T-cell (primary cell): Measurements from ENCODE around the gene DGKZ. TPM values are rescaled to one million over a fixed set of nuclear protein-coding genes. Genes with fewer than 3 reads are reported as not detected.

Source experiments
- ATAC-seq, 4 experiments: fragments of 200-7000 bp in 3 of 4; fragments of 150-1000 bp in 1 of 4; cut with Tn5 transposase; replicated peaks in 1 of 4; 1 replicate in 3 of 4; 2 replicates in 1 of 4; pipeline ENCODE4 v1.10.0; 2021; ENCODE audit warnings: moderate library complexity in 3 of 4, mild to moderate bottlenecking in 2 of 4, moderate number of reproducible peaks in 1 of 4
- CTCF ChIA-PET, 2 donors: fragments of 300-600 bp; sonication (Branson Sonifier 250); formaldehyde crosslinking; loops; one replicate each; lab custom pipeline; 2022; ENCODE audit warnings: antibody characterized with exemption in 2 of 2; lab: Charles Lee
- POLR2A ChIA-PET, 2 donors: fragments of 300-600 bp; sonication (Branson Sonifier 250); formaldehyde crosslinking; loops; one replicate each; lab custom pipeline; 2022; ENCODE audit warnings: antibody characterized with exemption in 2 of 2; lab: Charles Lee
- DNase-seq, 35 experiments: peaks; one replicate each; pipeline versions ENCODE4 v3.0.0 to v3.0.0-alpha.2; 2013 to 2023
- H3K27ac ChIP-seq: one replicate; pipeline ENCODE4 v1.5.1; 2013; ENCODE audit warnings: low read length
- H3K27me3 ChIP-seq, 2 experiments: replicated peaks in 1 of 2; 1 replicate in 1 of 2; 2 replicates in 1 of 2; pipeline versions ENCODE4 v1.6.1 to v1.7.0; 2013; ENCODE audit warnings: low read length in 1 of 2, mixed read lengths in 1 of 2; ENCODE audit not compliant: control insufficient read depth in 2 of 2, insufficient read depth in 2 of 2; ENCODE audit errors: extremely low read depth in 1 of 2
- H3K36me3 ChIP-seq, 2 donors: 1 replicate in 1 of 2; 2 replicates in 1 of 2; pipeline versions ENCODE4 v1.6.1 to v1.7.0; 2013; ENCODE audit warnings: low read length in 1 of 2; ENCODE audit not compliant: control insufficient read depth in 2 of 2, insufficient read depth in 1 of 2; ENCODE audit errors: extremely low read depth in 1 of 2
- H3K4me1 ChIP-seq, 2 experiments: 1 replicate in 1 of 2; 2 replicates in 1 of 2; pipeline versions ENCODE4 v1.6.1 to v1.7.0; 2013; ENCODE audit warnings: low read length in 2 of 2, mixed read lengths in 1 of 2; ENCODE audit not compliant: insufficient read depth in 2 of 2, control insufficient read depth in 1 of 2; ENCODE audit errors: extremely low read depth in 1 of 2
- H3K4me3 ChIP-seq, 2 donors: 1 replicate in 1 of 2; 2 replicates in 1 of 2; pipeline versions ENCODE4 v1.5.1 to v1.7.0; 2013; ENCODE audit warnings: mild to moderate bottlenecking in 2 of 2, low read length in 1 of 2, moderate library complexity in 1 of 2; ENCODE audit not compliant: control insufficient read depth in 1 of 2; ENCODE audit errors: extremely low read depth in 1 of 2
- H3K9me3 ChIP-seq: 2 replicates; pipeline ENCODE4 v1.7.0; 2013
- H3K27ac Mint-ChIP-seq, 2 donors: one replicate each; pipeline ENCODE4 v1.8.0; 2020 to 2021; ENCODE audit warnings: mild to moderate bottlenecking in 2 of 2, mixed read lengths in 2 of 2
- H3K27me3 Mint-ChIP-seq, 2 donors: one replicate each; pipeline ENCODE4 v1.8.0; 2021 to 2022; ENCODE audit warnings: mixed read lengths in 2 of 2
- H3K36me3 Mint-ChIP-seq: one replicate; pipeline ENCODE4 v1.8.0; 2021; ENCODE audit warnings: mixed read lengths
- H3K4me1 Mint-ChIP-seq, 3 donors: one replicate each; pipeline ENCODE4 v1.8.0; 2020 to 2022; ENCODE audit warnings: mixed read lengths in 3 of 3, mild to moderate bottlenecking in 1 of 3
- H3K4me3 Mint-ChIP-seq, 3 donors: one replicate each; pipeline ENCODE4 v1.8.0; 2020 to 2022; ENCODE audit warnings: mild to moderate bottlenecking in 3 of 3, mixed read lengths in 3 of 3, moderate library complexity in 3 of 3
- H3K9me3 Mint-ChIP-seq, 3 donors: one replicate each; pipeline ENCODE4 v1.8.0; 2020 to 2022; ENCODE audit warnings: mixed read lengths in 3 of 3
- WGBS: methylation state at CpG from one replicate; pipeline ENCODE4 v1.1.5; 2013; ENCODE audit warnings: missing lambda C conversion rate; ENCODE audit not compliant: insufficient coverage; 5-methylcytosine and 5-hydroxymethylcytosine counted together
- total RNA-seq, 35 experiments: library from RNA in 6 of 35; stranded (reverse) in 6 of 35; fragments of 120-200 nt in 1 of 35; gene quantifications; one replicate each; pipeline versions ENCODE4 v1.2.1 to v1.2.4 and lab custom pipeline; 2013 to 2026

The DGKZ gene
- total RNA-seq, 5 donors from 2014 or later (not counting 1 experiment from before 2014, with no cell fraction given) = 235 to 318 (median 251) TPM

- POLR2A ChIA-PET = interaction anchor here in 1 of 2 donors (1.0 to 1.1 kb wide), 2 partner anchors 12 to 13 kb away, joined by 3 read pairs; no protein-coding TSS in a partner anchor
Observed at GRCh38 chr11:46345881-46346484, 1.3 kb upstream of the DGKZ start.

GRCh38 chr11:46347637-46348311 lies 511 bp downstream of the DGKZ start:
- ChIA-PET POLR2A (no interaction called here), CTCF (interaction anchor here (1.2 to 3.1 kb wide), 6 partner anchors 10 to 21 kb away, joined by 3 to 13 read pairs (median 6); no protein-coding TSS in a partner anchor)
- no peak for ATAC-seq
- Mint-ChIP-seq H3K9me3 (no peaks in the 10 kb centered on the region), H3K4me3 (peak overlapping the region; percentile 85 to 94 (median 91)), H3K36me3 (no peaks in the 10 kb centered on the region), H3K27ac (peak overlapping the region; percentile 97 to 98), H3K27me3 (no peaks in the 10 kb centered on the region), H3K4me1 (peaks cover 80 to 87% (median 86%) of the 10 kb centered on the region in 3 donors)
- Histone ChIP-seq H3K27me3 (peaks cover 0 to 3% of the 10 kb centered on the region in 2 experiments), H3K4me1 (peaks cover 65 to 87% of the 10 kb centered on the region in 2 experiments), H3K9me3 (no peaks in the 10 kb centered on the region), H3K4me3 (peak overlapping the region; percentile 89 to 94), H3K36me3 (peaks cover 0 to 17% of the 10 kb centered on the region in 2 donors), H3K27ac (peak overlapping the region; percentile 63)
- DNase-seq = peak in 2 of 35 experiments; percentile 30 to 36
- 4% methylated on average over 60 of the region's 63 CpGs for WGBS

More at GRCh38 chr11:46345881-46346484, 1.3 kb upstream of the DGKZ start:
- peak overlapping the region; percentile 81 to 85 (median 83) for H3K4me3 Mint-ChIP-seq
- no peaks in the 10 kb centered on the region for H3K36me3 Mint-ChIP-seq
- ATAC-seq = no peak
- WGBS = 0% methylated on average over 6 of the region's 10 CpGs
- peak in 2 of 35 experiments; percentile 31 to 51 for DNase-seq
- H3K27ac Mint-ChIP-seq = peak overlapping the region; percentile 88
- no peaks in the 10 kb centered on the region for H3K27me3 Mint-ChIP-seq
- H3K4me1 Mint-ChIP-seq = peaks cover 81 to 87% (median 87%) of the 10 kb centered on the region in 3 donors
- CTCF ChIA-PET = interaction anchor here in 1 of 2 donors (0.6 kb wide), 1 partner anchor 11 kb away, joined by 3 read pairs; no protein-coding TSS in a partner anchor
- H3K36me3 ChIP-seq = peaks cover 0 to 10% of the 10 kb centered on the region in 2 donors
- no peaks in the 10 kb centered on the region for H3K9me3 Mint-ChIP-seq
- H3K4me1 ChIP-seq = peaks cover 64 to 84% of the 10 kb centered on the region in 2 experiments
- H3K9me3 ChIP-seq = no peaks in the 10 kb centered on the region
- H3K27ac ChIP-seq = peak overlapping the region; percentile 6
- H3K4me3 ChIP-seq = peak overlapping the region; percentile 56 to 85
- peaks cover 0 to 3% of the 10 kb centered on the region in 2 experiments for H3K27me3 ChIP-seq

- peak; percentile 29 to 62 (median 44) for ATAC-seq
- WGBS = under 1% methylated on average over 10 of the region's 18 CpGs
Observed at GRCh38 chr11:46348566-46349401, 1.5 kb downstream of the DGKZ start.

GRCh38 chr11:46350695-46351094 lies 3.4 kb downstream of the DGKZ start:
- Histone ChIP-seq H3K27ac (peak overlapping the region; percentile 66), H3K27me3 (peaks cover 0 to 3% of the 10 kb centered on the region in 2 experiments)
- no peaks in the 10 kb centered on the region for H3K9me3 Mint-ChIP-seq

More at GRCh38 chr11:46348566-46349401, 1.5 kb downstream of the DGKZ start:
- Histone ChIP-seq H3K27me3 (peaks cover 0 to 3% of the 10 kb centered on the region in 2 experiments), H3K9me3 (no peaks in the 10 kb centered on the region), H3K36me3 (peaks cover 0 to 21% of the 10 kb centered on the region in 2 donors), H3K4me1 (peaks cover 66 to 90% of the 10 kb centered on the region in 2 experiments), H3K4me3 (peak overlapping the region; percentile 89 to 94), H3K27ac (peak overlapping the region; percentile 63)
- no peaks in the 10 kb centered on the region for H3K9me3 Mint-ChIP-seq
- peak overlapping the region; percentile 97 to 98 for H3K27ac Mint-ChIP-seq
- H3K4me1 Mint-ChIP-seq = peaks cover 80 to 86% (median 86%) of the 10 kb centered on the region in 3 donors
- ChIA-PET CTCF (interaction anchor here (0.8 to 3.1 kb wide), 9 partner anchors 9 to 105 kb away, joined by 3 to 18 read pairs (median 5); no protein-coding TSS in a partner anchor), POLR2A (interaction anchor here (0.6 to 1.4 kb wide), 4 partner anchors 9 to 12 kb away, joined by 3 to 5 read pairs (median 4); no protein-coding TSS in a partner anchor)
- no peaks in the 10 kb centered on the region for H3K36me3 Mint-ChIP-seq
- H3K27me3 Mint-ChIP-seq = no peaks in the 10 kb centered on the region
- H3K4me3 Mint-ChIP-seq = peak overlapping the region; percentile 85 to 94 (median 91)
- peak in 34 of 35 experiments; percentile 34 to 81 (median 56) for DNase-seq

GRCh38 chr11:46351148-46351547 lies 3.9 kb downstream of the DGKZ start:
- H3K27ac Mint-ChIP-seq = peak overlapping the region; percentile 93 to 98
- peak overlapping the region; percentile 66 for H3K27ac ChIP-seq
- ChIA-PET CTCF (interaction anchor here in 1 of 2 donors (1.1 to 2.0 kb wide), 2 partner anchors 10 to 17 kb away, joined by 3 to 12 read pairs; no protein-coding TSS in a partner anchor), POLR2A (interaction anchor here (0.6 to 1.5 kb wide), 3 partner anchors 10 to 898 kb away, joined by 3 to 11 read pairs (median 3); partner anchors contain the start of gene ACP2 (in 1 of the 2))
- no peak for ATAC-seq
- peaks cover 56 to 91% of the 10 kb centered on the region in 2 experiments for H3K4me1 ChIP-seq
- peaks cover 3% of the 10 kb centered on the region for H3K36me3 Mint-ChIP-seq
- no peaks in the 10 kb centered on the region for H3K9me3 ChIP-seq
- DNase-seq = no peak
- peaks cover 76 to 84% (median 83%) of the 10 kb centered on the region in 3 donors for H3K4me1 Mint-ChIP-seq
- H3K27me3 Mint-ChIP-seq = no peaks in the 10 kb centered on the region
- H3K36me3 ChIP-seq = peaks cover 0 to 34% of the 10 kb centered on the region in 2 donors
- peak overlapping the region; percentile 73 to 85 (median 74) for H3K4me3 Mint-ChIP-seq
- WGBS = 54% methylated on average over 7 of the region's 8 CpGs
- peak overlapping the region; percentile 6 to 25 for H3K4me3 ChIP-seq
- peaks cover 0 to 1% of the 10 kb centered on the region in 2 experiments for H3K27me3 ChIP-seq
- H3K9me3 Mint-ChIP-seq = no peaks in the 10 kb centered on the region

More at GRCh38 chr11:46350695-46351094, 3.4 kb downstream of the DGKZ start:
- ChIA-PET POLR2A (interaction anchor here in 1 of 2 donors (0.7 kb wide), 1 partner anchor 898 kb away, joined by 11 read pairs; the partner anchor contains the start of gene ACP2), CTCF (interaction anchor here (0.5 to 2.5 kb wide), 3 partner anchors 10 to 18 kb away, joined by 3 to 18 read pairs (median 4); no protein-coding TSS in a partner anchor)
- DNase-seq (no peak), ATAC-seq (no peak)
- Histone ChIP-seq H3K36me3 (peaks cover 0 to 31% of the 10 kb centered on the region in 2 donors), H3K4me3 (peak overlapping the region; percentile 6 to 25), H3K4me1 (peaks cover 59 to 92% of the 10 kb centered on the region in 2 experiments), H3K9me3 (no peaks in the 10 kb centered on the region)
- WGBS = 60% methylated on average over 2 of the region's 3 CpGs
- Mint-ChIP-seq H3K4me3 (peak overlapping the region; percentile 45 to 85 (median 74)), H3K4me1 (peaks cover 76 to 84% (median 83%) of the 10 kb centered on the region in 3 donors), H3K27me3 (no peaks in the 10 kb centered on the region), H3K27ac (peak overlapping the region; percentile 93 to 98), H3K36me3 (peaks cover 3% of the 10 kb centered on the region)
